HG03175 (cell line): Measurements from ENCODE around the gene KIAA1958.
"Not testable (repeated sequence)": the region's sequence is repeated elsewhere in the genome, so short reads cannot be mapped to it uniquely, and the experiment has no call there.

Experiments
- ATAC-seq: cut with Tn5 transposase; IDR thresholded peaks from one replicate; pipeline ENCODE4 v1.9.1; 2021; ENCODE audit warnings: mild to moderate bottlenecking, moderate library complexity; ENCODE audit not compliant: unreplicated experiment

KIAA1958 gene

DNA sequence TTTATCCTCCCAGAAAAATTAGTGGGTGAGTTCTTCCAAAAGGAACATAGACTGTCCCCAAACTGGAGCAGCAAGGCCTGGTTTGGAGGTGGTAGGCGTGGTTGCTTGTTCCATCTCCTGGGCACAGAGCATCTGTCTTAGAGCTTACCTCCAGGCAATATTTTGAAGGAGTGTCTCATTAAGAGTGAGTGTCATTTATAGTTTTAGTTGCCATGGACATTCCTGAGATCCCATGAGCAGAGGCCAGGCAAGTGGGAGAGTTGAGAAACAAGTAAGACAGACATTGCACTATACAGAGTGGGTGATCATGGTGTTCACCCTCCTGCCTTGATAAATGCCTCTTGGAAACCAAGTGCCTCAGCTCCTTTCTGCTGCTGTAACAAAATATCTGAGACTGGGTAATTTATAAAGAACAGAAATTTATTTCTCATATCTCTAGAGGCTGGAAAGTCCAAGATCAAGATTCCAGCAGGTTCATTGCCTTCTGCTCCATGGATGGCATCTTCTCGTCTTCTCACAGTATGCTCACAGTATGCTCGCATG lies 68.5 kb downstream of the KIAA1958 start:
- no peak for ATAC-seq

DNA sequence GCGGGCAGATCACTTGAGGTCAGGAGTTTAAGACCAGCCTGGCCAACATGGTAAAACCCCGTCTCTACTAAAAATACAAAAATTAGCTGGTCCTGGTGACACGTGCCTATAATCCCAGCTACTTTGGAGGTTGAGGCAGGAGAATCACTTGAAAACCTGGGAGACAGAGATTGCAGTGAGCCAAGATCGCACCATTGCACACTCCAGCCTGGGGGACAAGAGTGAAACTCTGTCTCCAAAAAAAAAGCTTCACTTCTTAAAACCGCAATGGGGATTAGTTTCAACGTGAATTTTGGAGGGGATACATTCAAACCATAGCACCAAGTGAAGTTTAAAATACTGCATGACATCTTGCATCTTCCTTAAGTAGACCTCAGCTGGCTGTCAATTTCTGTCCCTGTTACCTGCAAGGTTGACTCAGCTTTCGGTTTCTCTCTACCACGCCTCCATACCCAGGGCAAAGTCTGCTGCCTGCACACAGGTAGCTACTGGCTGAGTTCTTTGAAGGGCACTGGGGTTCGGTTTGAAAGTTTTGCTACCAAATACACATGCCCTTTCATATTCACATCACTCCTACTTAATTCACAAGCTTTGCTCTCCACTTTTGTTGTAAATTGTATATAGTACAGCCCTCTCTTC lies 69.3 kb downstream of the KIAA1958 start:
- no peak for ATAC-seq

DNA sequence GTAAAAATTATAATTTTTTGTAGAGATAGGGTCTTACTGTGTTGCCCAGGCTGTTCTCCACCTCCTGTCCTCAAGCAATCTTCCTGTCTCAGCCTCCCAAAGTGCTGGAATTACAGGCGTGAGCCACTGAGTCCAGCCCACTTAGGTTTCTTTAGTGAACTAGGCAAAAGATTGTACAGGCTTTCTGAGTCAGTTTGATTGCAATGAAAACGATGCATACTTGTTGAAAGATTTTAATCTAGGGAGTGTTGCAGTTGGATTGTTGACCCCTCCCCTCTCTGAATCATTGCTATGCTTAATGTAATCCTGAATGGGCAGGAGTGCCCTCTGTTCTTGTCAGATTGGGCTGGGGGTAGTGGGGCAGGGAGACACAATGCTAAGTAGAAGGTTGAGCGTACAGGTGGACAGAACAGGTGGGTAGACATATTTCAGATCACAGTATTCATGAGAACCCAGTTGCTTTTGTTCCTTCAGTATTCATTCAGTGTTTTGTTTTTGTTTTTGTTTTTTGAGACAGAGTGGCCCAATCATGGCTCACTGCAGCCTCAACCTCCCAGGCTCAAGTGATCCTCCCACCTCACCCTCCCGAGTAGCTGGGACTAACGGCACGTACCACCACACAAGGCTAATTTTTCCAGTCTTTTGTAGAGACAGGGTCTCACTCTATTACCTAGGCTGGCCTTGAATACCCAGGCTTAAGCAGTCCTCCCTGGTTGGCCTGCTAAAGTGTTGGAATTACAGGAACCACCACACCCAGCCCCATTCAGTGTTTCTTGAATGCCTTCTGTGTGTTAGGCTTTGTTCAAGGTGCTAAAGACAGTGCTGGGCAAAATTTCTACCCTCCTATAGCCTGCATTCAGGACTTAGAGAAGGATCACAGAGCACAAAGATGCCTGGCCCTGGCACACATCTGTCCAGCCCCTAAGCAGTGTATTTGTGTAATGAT lies 70.1 kb downstream of the KIAA1958 start:
- no peak for ATAC-seq

DNA sequence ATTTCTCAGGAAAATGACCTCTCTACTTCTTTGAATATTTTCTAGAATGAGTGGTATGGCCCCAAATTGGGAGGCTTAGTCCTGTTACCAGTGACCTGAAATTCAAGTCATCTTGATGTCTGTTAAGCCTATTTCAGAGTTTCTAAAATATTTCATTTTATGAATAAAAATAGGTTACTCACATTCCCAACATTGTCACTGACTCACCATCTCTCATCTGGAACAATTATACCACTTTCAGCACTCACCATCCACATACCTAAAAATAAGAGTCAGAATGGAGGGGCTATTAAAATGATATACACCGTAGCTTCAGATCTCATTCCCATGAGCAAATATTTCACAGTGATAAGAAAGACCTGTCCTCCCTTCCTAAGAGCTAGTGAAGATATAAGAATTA lies 71.8 kb downstream of the KIAA1958 start:
- ATAC-seq: no peak

DNA sequence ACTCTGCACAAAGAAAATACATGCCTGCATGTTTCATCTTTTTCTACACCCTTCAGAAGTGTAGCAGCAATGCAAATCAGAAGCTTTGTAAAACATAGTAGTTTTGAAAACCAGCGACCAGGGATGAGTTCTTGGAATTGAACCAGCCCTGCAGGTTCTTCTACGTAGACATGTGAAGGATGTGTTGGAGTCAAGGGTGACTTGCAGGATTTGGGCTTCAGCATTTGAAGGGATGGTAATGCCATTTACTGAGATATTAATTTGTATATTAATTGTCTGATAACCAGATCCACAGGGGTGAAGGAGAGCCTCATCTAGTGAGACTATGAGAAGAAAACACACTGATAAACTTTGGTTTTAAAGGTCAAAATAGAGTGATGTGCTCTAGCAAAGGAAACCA lies 72.4 kb downstream of the KIAA1958 start:
- ATAC-seq: no peak

DNA sequence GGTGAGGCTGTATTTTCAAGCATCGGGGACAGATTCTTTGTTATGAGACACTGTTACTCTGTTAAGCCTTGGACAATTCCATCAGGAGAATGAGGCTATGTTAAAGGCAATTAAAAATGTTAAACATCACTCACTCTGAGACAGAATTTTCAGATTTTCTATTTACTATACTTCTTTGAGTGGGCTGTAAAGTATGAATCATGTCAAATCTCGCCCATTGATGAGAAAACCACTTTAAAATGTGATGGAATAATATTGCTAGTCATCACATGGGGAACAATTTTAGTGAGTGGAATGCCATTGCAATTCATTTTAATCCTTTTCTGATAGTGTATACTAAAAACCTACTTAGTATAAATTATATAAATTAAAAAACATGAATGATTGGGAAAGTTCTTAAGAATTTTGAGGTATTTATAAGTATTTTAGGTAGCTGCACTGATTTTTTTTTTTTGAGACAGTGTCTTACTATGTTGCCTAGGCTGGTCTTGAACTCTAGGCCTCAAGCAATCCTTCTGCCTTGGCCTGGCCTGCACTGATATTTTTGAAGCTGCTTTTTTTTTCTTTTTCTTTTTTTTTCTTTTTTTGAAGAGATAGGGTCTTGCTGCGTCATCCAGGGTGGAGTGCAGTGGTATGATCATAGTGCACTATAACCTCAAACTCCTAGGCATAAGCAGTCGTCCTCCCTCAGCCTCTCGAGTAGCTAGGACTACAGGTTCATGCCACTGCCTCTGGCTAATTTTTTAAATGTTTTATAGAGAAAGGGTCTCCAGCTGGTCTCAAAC lies 73.2 kb downstream of the KIAA1958 start:
- ATAC-seq: no peak

DNA sequence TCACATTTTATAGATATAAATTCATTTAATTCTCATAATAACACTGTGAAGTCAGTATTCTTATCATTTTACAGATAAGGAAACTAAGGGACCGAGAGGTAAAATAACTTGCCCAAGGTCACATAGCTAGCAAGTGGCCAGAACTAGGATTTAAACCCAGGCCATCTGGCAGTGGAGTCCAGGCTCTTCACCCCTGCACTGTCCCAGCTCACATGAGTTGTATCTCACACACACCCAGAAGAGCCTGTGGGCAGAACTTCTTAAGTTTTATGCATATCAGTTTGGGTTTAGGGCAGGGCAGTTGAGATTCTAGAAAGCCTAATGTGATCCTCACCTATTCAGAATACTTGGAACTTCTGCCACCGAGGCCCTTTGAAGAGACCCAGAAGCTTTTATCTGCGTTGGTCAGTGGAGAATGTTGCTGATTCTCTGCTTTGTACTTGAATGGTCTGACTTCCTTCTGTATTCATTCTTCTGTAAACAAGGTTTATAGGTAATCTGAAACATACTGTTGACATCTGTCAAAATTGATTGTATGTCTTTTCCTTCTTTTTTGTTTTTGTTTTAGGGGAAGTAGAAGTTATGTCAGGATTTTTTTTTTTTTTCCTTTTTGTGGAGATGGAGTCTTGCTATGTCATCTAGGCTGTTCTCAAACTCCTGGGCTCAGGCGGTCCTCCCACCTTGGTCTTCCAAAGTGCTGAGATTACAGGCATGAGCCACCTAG lies 75.8 kb downstream of the KIAA1958 start:
- ATAC-seq: no peak

DNA sequence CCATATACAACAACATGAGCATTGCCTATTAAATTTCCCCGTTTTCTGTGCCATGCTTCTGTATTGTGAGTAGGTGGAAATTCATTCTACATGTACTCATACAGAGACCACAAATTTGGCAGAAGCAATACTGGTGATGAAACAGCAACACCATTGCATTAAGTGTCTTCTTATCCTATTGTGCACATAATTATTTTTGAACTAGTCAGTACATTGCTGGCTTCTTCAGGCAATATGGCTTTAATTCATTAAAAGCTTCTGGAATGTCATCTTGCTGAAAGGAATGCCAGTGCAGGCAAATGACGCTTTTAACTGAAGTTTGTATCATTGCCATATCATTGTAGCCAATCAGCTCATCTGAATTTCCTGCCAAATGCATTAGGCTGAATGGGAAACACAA lies 82.6 kb downstream of the KIAA1958 start:
- no peak for ATAC-seq

DNA sequence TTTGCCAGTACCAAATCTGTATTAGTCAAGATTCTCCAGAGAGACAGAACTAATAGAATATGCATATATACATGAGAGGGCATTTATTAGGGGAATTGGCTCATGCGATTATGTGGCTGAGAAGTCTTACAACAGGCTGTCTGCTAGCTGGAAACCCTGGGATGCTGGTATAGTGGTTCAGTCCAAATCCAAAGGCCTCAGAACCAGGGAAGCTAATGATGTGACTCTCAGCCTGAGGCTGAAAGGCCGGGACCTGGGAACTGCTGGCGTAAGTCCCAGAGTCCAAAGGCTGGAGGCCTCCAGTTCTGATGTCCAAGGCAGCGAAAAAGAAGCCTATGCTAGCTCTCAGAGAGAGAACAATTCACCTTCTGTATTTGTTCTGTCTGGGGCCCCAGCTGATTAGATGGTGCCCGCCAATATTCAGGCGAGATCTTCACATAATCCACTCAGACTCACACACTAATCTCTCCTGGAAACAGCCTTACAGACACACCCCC lies 84.1 kb downstream of the KIAA1958 start:
- no peak for ATAC-seq

DNA sequence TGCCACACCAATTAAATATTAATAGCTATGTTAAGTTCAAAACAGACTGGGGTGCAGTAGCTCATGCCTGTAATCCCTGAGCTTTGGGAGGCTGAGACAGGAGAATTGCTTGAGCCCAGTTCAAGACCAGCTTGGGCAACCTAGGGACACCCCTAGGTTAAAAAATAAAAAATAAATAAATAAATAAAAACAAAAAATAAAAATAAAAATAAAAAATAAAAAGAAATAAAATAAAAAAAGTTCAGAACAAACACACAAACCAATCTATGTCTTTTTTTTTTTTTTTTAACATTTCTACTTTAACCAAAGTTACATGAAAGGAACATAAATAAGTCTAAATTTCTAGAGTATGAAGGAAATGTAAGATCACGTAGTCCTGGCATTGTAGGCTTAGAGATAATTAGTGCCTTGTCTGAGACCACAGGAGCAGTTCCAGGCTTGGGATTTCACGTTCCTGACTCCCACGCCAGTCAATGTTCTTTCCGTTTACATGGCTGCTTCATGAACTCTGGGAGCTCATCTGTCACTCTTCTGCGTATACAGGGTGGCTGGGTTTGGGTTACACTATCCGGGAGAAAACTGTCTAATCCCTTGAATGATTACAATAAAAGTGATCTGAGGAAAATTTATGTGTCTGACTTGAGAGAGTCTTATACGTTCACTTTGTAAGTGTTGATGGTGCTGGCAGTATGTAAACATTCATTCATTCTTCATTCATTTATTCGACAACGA lies 85.2 kb downstream of the KIAA1958 start:
- ATAC-seq: no peak

DNA sequence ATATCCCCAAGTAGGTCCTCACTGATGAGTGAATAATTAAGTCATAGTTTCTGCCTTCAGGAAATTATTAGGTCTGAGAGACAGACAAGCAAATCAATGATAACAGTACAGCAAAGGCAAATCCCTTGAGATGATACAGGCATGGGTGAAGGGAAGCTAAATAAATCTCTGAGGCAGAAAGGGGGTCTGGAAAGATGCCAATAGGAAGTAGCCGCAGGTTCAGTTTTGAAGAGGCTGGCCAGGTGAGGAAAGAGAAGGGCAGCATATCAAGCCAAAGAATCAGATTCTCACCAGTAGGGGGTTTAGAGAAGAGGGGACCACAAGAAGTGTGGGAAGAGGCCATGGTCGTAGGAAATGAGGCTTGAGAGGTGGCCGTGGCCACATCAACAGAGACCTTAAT lies 85.8 kb downstream of the KIAA1958 start:
- ATAC-seq: no peak

DNA sequence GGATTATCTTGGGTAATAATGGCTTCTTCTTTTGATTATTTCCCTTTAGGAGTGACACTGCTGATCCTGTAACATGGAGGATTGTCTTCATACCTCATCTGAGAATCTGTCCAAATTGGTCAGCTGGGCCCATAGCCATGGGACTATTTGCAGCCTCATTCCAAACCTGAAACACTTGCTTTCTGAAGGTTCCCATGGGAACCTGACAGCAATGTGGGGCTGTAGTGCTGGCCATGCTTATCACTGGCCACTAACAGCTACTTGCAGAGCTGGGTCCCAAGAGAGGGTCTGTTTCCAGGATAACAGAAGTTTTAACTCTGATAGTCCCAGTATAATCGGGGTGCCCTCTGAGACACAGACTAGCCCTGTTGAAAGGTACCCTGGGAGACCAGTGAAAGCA lies 87.4 kb downstream of the KIAA1958 start:
- ATAC-seq: no peak

DNA sequence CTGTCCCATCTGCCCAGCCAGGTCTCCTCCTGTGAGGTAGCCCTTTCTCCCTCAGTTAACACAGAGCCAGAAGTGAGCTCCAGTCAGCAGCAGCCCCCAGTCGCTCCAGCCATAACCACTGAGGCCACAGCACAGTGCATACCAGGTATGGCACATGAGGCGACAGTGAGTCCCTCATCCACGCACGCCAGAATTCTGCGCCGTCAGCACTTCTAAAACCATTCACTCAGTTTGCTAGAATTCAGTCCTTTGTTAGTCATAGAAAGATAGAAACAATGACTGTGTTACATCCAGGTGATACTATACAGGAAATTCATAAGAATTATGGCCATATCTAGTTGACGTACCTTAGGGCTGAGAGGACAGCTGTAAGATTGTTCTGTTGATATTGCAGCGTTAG lies 88.5 kb downstream of the KIAA1958 start:
- ATAC-seq: no peak

DNA sequence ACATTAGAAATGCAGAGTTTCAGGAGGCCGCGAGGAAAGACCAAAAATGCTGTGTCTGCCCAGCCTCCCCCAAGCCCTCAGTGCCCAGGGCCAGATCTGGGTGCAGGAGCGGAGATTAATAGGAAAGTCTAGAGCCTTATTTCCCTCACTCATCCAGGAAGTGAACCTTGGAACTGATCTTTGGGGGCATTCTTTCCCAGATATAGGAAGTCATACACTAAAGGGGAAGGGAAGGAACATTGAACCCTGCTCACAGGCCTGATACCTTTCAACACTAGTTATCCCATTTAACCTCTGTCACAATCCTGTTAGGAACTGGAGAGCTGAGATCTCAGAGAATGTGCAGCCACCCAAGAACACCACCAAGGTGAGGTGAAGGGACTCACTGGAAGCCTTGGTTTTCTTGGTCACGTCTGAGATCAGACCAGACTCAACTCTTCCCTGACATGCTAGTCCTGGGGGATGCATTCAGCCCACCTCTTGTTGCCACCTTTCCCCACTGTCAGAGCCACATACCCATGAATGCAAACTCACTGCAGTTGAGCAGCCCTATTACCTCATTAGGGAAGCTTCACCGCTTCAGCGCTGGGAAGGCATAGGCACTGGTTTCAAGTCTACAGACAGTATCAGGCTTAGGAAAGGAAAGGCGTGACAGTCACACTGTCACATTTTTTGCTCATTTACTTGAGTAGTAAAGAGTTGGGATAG lies 95.0 kb downstream of the KIAA1958 start:
- no peak for ATAC-seq

DNA sequence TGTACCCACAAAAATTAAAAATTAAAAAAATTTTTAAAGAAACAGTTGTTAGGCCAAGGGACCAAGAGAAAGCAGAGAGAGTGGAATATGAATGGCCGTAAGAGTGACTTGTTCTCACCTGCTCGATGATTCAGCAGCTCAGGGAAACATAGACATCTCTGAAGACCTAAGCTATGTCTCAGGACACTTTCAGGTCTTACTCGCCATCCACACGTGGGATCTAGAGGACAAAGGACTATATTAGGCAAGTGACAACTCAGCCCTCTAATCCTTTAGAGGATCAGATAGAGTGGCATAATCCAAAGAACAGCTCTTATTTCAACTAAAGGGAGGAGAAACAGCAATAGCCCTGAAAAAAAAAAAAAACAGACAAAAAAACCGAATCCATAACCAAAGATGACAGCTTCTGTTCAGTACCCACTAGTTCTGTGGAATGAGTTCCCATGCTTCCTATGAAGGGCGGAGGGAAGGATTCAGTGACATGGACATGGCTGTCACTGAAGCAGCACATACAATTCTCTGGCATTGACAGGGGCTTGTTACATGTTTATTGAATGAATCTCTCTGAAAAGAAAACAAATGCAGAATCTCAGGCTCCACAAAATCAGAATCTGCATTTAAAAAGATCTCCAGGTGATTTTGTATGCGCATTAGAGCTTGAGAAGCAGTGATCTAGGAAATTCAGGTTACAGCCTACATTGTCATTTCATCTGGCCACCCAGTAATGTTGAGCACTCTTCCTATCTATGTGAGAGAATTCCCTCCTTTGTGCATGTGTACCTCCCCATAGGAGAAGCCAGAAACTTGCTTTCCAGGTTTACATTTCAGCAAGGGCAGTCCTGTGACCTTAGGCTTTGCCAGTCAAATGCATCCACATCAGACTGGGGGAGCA lies 96.0 kb downstream of the KIAA1958 start:
- ATAC-seq: no peak

DNA sequence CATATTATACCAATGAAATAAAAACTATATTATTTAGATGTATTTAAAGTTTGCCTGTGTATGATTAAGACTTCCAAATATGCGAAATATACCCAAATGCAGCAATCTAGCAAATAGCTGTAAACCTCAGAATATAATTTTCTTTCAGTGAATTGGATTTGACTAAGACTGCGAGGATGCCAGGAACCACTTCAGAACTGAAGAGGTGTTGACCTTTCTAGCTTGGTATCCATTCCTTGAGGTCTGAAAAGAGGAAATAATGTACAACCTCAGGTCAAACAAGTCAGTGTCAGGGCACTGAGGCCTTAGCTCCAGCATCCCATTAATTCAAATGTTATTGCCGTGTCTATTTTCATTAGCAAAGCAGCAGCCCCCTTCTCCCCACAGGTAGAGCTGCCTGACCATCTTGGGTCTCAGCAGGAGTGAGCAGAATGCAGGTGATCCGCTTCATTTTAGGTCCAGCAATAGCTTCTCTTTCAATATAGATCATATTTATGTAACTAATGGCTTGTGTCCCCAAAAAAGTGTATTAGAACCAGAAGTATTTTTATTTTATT lies 100.0 kb downstream of the KIAA1958 start:
- ATAC-seq: no peak

DNA sequence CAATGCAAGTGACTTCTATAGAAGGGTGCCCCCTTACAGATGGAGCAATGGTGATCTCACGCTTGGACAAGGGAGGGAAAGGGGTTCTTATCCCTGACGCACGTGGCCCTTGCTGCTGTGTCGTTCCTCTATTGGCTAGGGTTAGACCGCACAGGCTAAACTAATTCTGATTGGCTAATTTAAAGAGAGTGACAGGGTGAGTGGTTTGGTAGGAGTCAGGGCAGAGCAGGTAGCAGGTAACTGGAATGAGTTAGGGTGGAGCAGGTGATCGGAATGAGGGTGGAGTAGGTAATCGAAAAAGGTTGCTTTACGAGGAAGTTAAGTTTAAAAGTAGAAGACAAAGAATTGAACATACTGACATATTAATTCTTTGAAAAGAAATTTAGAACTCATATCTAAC lies 105.2 kb downstream of the KIAA1958 start:
- not testable (repeated sequence) for ATAC-seq

DNA sequence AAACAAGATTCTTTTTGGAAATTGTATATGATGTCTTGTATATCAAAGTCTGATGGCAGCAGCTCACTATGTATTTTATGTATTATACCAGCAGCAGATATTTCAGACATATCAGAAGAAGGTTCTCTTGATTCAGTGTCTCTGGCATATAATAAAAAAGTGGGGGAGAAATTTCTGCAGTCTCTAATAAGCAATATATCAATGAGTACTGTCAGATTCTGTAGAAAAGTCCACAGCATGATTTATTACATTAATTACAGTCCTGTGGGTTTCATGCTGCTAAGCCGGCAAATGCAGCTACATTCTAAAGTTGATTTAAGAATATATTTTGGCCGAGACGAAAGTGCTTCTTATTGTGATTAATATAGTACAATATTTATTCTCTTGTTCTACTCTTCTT lies 113.1 kb downstream of the KIAA1958 start:
- no peak for ATAC-seq
